Neural cell (in vitro differentiated cells): ENCODE measurements around the gene PBX3. TPM values are rescaled to one million over a fixed set of nuclear protein-coding genes. Genes with fewer than 3 reads are reported as not detected.

Experiments used
- H2AFZ ChIP-seq: fragments of 200-600, 300-800 bp; sonication (generic), shearing (Covaris generic); 2 replicates; pipeline ENCODE4 v1.6.0; 2014; ENCODE audit warnings: low read depth, mild to moderate bottlenecking, antibody characterized with exemption, low read length, moderate library complexity
- H3F3A ChIP-seq: fragments of 200-600 bp; shearing (Covaris generic); 2 replicates; pipeline ENCODE4 v1.6.1; 2016; ENCODE audit warnings: mild to moderate bottlenecking, moderate library complexity, mixed read lengths, antibody characterized with exemption, low read length; ENCODE audit not compliant: insufficient read depth, poor library complexity, severe bottlenecking
- H3K27ac ChIP-seq: fragments of 200-600, 300-800 bp; sonication (generic), shearing (Covaris generic); 2 replicates; pipeline ENCODE4 v1.5.1; 2014; ENCODE audit warnings: mild to moderate bottlenecking, low read length, moderate library complexity
- H3K27me3 ChIP-seq: fragments of 300-800, 200-600 bp; sonication (generic), shearing (Covaris generic); 2 replicates; pipeline ENCODE4 v1.6.0; 2014; ENCODE audit warnings: mild to moderate bottlenecking, low read depth, low read length, moderate library complexity; ENCODE audit not compliant: insufficient read depth
- H3K36me3 ChIP-seq: fragments of 300-800, 200-600 bp; sonication (generic), shearing (Covaris generic); 2 replicates; pipeline ENCODE4 v1.5.1; 2014; ENCODE audit warnings: mild to moderate bottlenecking, antibody characterized with exemption, low read length, moderate library complexity; ENCODE audit not compliant: insufficient read depth
- H3K4me2 ChIP-seq: fragments of 300-800, 200-600 bp; sonication (generic), shearing (Covaris generic); 2 replicates; pipeline ENCODE4 v1.6.0; 2014; ENCODE audit warnings: mild to moderate bottlenecking, low read length
- H3K4me3 ChIP-seq: fragments of 300-800, 200-600 bp; sonication (generic), shearing (Covaris generic); 2 replicates; pipeline ENCODE4 v1.5.1; 2014; ENCODE audit warnings: mild to moderate bottlenecking, low read length, moderate library complexity
- H3K79me2 ChIP-seq: fragments of 200-600 bp; shearing (Covaris generic); replicated peaks from 2 replicates; pipeline ENCODE4 v1.6.0; 2014; ENCODE audit warnings: mild to moderate bottlenecking, low read length, moderate library complexity; ENCODE audit not compliant: insufficient read depth
- H3K9ac ChIP-seq: fragments of 300-800, 200-600 bp; sonication (generic), shearing (Covaris generic); 2 replicates; pipeline ENCODE4 v1.6.1; 2016; ENCODE audit warnings: mild to moderate bottlenecking, low read length, mixed read lengths
- H3K9me2 ChIP-seq: fragments of 200-600 bp; shearing (Covaris generic); 2 replicates; pipeline ENCODE4 v1.6.1; 2016; ENCODE audit warnings: mild to moderate bottlenecking, low read length, mixed read lengths; ENCODE audit not compliant: insufficient read depth
- H3K9me3 ChIP-seq: fragments of 200-600, 300-800 bp; sonication (generic), shearing (Covaris generic); 2 replicates; pipeline ENCODE4 v1.6.1; 2016; ENCODE audit warnings: mild to moderate bottlenecking, mixed run types, low read length, moderate library complexity, mixed read lengths
- H4K20me1 ChIP-seq: fragments of 200-600 bp; shearing (Covaris generic); 2 replicates; pipeline ENCODE4 v1.6.1; 2016; ENCODE audit warnings: mild to moderate bottlenecking, mixed run types; ENCODE audit not compliant: insufficient read depth
- CTCF ChIP-seq: fragments of 450-650 bp; IDR thresholded peaks from 2 replicates; pipeline ENCODE4 v1.5.1; 2014; ENCODE audit warnings: antibody characterized with exemption, mild to moderate bottlenecking, moderate library complexity; ENCODE audit not compliant: poor library complexity, severe bottlenecking
- EP300 ChIP-seq: fragments of 450-650 bp; conservative IDR thresholded peaks from 2 replicates; pipeline ENCODE4 v1.6.1; 2014; ENCODE audit warnings: antibody characterized with exemption, mild to moderate bottlenecking, moderate library complexity; ENCODE audit not compliant: poor library complexity, severe bottlenecking
- EZH2 ChIP-seq: fragments of 200-600, 300-800 bp; shearing (Covaris generic), sonication (generic); IDR thresholded peaks from 2 replicates; pipeline ENCODE4 v1.6.1; 2014; ENCODE audit warnings: antibody characterized with exemption, low read length, borderline replicate concordance, mild to moderate bottlenecking; ENCODE audit not compliant: insufficient read depth, poor library complexity, severe bottlenecking
- MXI1 ChIP-seq: fragments of 450-650 bp; conservative IDR thresholded peaks from 2 replicates; pipeline ENCODE4 v1.6.1; 2014; ENCODE audit warnings: antibody characterized with exemption, mild to moderate bottlenecking; ENCODE audit not compliant: poor library complexity, severe bottlenecking
- POLR2AphosphoS5 ChIP-seq: IDR thresholded peaks from 2 replicates; pipeline ENCODE4 v1.6.1; 2012
- RAD21 ChIP-seq: fragments of 450-650 bp; conservative IDR thresholded peaks from 2 replicates; pipeline ENCODE4 v1.6.1; 2014; ENCODE audit warnings: antibody characterized with exemption, mild to moderate bottlenecking, moderate library complexity
- SMC3 ChIP-seq: fragments of 450-650 bp; conservative IDR thresholded peaks from 2 replicates; pipeline ENCODE4 v1.6.1; 2014; ENCODE audit warnings: antibody characterized with exemption, mild to moderate bottlenecking, moderate library complexity; ENCODE audit not compliant: poor library complexity
- TAF1 ChIP-seq: IDR thresholded peaks from 2 replicates; pipeline ENCODE4 v1.6.1; 2012; ENCODE audit warnings: low read depth
- polyA plus RNA-seq: library from polyadenylated mRNA; depleted of rRNA; stranded (reverse); fragments of >200 nt; gene quantifications from 2 replicates; pipeline ENCODE4 v1.2.3, GENCODE V29; 2014
- TF ChIP-seq, protein P1 (sequence below): IDR thresholded peaks from 2 replicates; pipeline ENCODE4 v1.6.1; 2012; ENCODE audit warnings: borderline replicate concordance

PBX3 gene
- polyA plus RNA-seq, 1 donor from 2014 or later, result 398 TPM

DNA sequence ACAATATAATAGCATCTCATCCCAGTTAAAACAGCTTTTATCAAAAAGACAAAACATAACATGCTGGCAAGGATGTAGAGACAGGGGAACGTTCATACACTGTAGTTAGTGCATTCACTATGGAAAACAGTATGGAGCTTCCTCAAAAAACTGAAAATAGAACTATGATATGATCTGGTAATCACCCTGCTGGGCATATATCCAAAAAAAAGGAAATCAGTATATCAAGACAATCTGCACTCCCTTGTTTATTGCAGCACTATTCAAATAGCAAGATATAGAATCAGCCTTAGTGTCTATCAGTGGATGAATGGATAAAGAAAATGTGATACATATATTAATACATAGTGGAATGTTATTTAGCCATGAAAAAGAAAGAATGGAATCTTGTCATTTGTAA is 88.5 kb downstream of the PBX3 start:
- H3K79me2 ChIP-seq, result peaks cover 85% of the 10 kb centered on the region

DNA sequence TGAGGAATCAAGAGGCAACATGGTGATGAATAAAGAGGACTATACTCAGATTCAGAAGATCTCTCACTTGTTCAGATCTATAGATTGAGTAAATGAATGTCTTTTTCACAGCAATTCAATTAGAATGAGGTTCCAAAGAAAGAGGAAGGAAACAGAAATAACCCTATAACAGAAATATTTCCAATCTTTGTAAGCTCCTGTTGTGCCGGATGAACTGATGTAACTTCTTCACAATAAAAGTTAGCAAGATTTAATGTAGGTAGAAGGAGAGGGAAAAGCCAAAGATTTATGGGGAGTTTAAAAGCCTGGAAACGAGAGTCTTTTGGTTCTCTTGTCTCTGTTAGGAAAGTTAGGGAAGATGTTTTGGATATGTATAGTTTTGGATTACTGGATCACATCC is 92.1 kb downstream of the PBX3 start:
- Histone ChIP-seq H3K4me2 (no peak overlapping the region), H3K79me2 (peaks cover 86% of the 10 kb centered on the region), H3K9ac (no peak overlapping the region), H3K9me3 (no peaks in the 10 kb centered on the region), H3K27me3 (no peaks in the 10 kb centered on the region), H3K9me2 (no peaks in the 10 kb centered on the region), H2AFZ (no peak overlapping the region), H3K36me3 (no peaks in the 10 kb centered on the region), H3K4me3 (no peak overlapping the region), H4K20me1 (peaks cover 5% of the 10 kb centered on the region), H3K27ac (no peak overlapping the region), H3F3A (peaks cover 8% of the 10 kb centered on the region)
- TF ChIP-seq TAF1 (no peak), CTCF (no peak), RAD21 (no peak), MXI1 (no peak), EP300 (no peak), SMC3 (no peak), POLR2AphosphoS5 (no peak), EZH2 (no peak)
- TF ChIP-seq, protein P1, sequence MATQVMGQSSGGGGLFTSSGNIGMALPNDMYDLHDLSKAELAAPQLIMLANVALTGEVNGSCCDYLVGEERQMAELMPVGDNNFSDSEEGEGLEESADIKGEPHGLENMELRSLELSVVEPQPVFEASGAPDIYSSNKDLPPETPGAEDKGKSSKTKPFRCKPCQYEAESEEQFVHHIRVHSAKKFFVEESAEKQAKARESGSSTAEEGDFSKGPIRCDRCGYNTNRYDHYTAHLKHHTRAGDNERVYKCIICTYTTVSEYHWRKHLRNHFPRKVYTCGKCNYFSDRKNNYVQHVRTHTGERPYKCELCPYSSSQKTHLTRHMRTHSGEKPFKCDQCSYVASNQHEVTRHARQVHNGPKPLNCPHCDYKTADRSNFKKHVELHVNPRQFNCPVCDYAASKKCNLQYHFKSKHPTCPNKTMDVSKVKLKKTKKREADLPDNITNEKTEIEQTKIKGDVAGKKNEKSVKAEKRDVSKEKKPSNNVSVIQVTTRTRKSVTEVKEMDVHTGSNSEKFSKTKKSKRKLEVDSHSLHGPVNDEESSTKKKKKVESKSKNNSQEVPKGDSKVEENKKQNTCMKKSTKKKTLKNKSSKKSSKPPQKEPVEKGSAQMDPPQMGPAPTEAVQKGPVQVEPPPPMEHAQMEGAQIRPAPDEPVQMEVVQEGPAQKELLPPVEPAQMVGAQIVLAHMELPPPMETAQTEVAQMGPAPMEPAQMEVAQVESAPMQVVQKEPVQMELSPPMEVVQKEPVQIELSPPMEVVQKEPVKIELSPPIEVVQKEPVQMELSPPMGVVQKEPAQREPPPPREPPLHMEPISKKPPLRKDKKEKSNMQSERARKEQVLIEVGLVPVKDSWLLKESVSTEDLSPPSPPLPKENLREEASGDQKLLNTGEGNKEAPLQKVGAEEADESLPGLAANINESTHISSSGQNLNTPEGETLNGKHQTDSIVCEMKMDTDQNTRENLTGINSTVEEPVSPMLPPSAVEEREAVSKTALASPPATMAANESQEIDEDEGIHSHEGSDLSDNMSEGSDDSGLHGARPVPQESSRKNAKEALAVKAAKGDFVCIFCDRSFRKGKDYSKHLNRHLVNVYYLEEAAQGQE, result no peak

More for the DNA sequence above, 88.5 kb downstream of the PBX3 start:
- no peaks in the 10 kb centered on the region for H3K27me3 ChIP-seq
- no peak overlapping the region for H3K4me3 ChIP-seq
- H3K9me2 ChIP-seq, result no peaks in the 10 kb centered on the region
- no peak overlapping the region for H2AFZ ChIP-seq
- H3K27ac ChIP-seq, result no peak overlapping the region
- no peaks in the 10 kb centered on the region for H4K20me1 ChIP-seq
- H3F3A ChIP-seq, result peaks cover 7% of the 10 kb centered on the region
- no peak for TF ChIP-seq CTCF
- no peak for TF ChIP-seq RAD21
- no peak for TF ChIP-seq SMC3
- no peak for TF ChIP-seq EZH2
- TF ChIP-seq TAF1, result no peak
- no peak for TF ChIP-seq EP300
- no peak for TF ChIP-seq MXI1
- TF ChIP-seq, protein P1, result no peak
- TF ChIP-seq POLR2AphosphoS5, result no peak
- H3K36me3 ChIP-seq, result no peaks in the 10 kb centered on the region
- no peak overlapping the region for H3K4me2 ChIP-seq
- H3K9ac ChIP-seq, result no peak overlapping the region
- H3K9me3 ChIP-seq, result no peaks in the 10 kb centered on the region
